Mucosa of rectum (tissue), 2 donors: Measurements from ENCODE around the gene ATP13A2.

Experiments
- H3K27ac ChIP-seq, 2 donors: one replicate each; pipeline ENCODE4 v1.7.0; 2013; ENCODE audit warnings: inconsistent platforms in 2 of 2, low read depth in 2 of 2, low read length in 2 of 2
- H3K27me3 ChIP-seq, 2 donors: one replicate each; pipeline ENCODE4 v1.7.0; 2013; ENCODE audit warnings: low read length in 2 of 2; ENCODE audit not compliant: control insufficient read depth in 2 of 2, insufficient read depth in 2 of 2
- H3K36me3 ChIP-seq, 2 donors: one replicate each; pipeline ENCODE4 v1.7.0; 2013; ENCODE audit warnings: low read length in 2 of 2; ENCODE audit not compliant: control insufficient read depth in 2 of 2, insufficient read depth in 2 of 2
- H3K4me1 ChIP-seq, 2 donors: one replicate each; pipeline ENCODE4 v1.7.0; 2013; ENCODE audit warnings: low read length in 2 of 2, mild to moderate bottlenecking in 1 of 2; ENCODE audit not compliant: control insufficient read depth in 2 of 2, insufficient read depth in 2 of 2
- H3K4me3 ChIP-seq, 2 donors: one replicate each; pipeline ENCODE4 v1.7.0; 2013; ENCODE audit warnings: low read length in 2 of 2
- H3K9ac ChIP-seq, 2 donors: one replicate each; pipeline ENCODE4 v1.7.0; 2013; ENCODE audit warnings: low read length in 2 of 2, low read depth in 1 of 2, mild to moderate bottlenecking in 1 of 2
- H3K9me3 ChIP-seq, 2 donors: one replicate each; pipeline ENCODE4 v1.7.0; 2013; ENCODE audit warnings: low read length in 2 of 2; ENCODE audit not compliant: control insufficient read depth in 2 of 2
- donor health status: healthy.
- donor health status: Normal muscosa, but diverticular disease.

Gene ATP13A2

DNA sequence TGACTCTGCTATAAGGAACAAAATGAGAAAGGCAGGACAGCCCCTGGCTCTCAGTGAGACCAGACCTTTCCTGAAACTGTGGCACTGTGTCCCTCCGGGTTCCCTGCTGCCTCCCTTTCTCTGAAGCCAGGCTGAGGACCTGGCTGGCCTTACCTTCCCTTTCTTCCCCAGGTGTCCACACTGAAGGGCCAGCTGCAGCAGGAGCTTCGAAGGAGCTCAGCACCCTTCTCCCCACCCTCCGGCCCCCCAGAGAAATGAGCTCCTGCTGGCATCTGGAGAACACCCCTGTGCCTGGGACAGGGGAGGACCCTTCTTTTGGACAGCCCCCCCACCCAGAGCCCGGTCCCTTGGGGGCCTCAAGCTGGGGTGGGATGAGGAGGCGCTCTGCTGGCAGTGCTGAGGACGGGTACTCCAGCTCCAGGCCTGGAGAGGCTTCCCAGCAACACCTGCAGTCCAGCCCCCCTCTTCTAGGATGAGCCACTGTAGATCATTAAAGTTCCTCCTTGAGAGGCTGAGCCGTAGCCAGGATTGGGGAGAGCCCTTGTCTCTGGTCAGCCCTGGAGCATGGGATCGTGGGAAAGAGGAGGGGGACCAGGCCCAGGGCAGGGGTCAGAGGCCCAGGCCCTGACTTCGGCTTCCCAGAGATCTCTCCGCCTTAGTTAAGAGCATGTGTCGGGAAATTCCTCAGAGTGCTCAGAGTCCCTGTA, 39.4 kb downstream of the ATP13A2 start:
- H3K27ac ChIP-seq, result no peak overlapping the region
- H3K27me3 ChIP-seq, result no peaks in the 10 kb centered on the region
- H3K9ac ChIP-seq, result no peak overlapping the region
- no peak overlapping the region for H3K4me3 ChIP-seq
- no peaks in the 10 kb centered on the region for H3K9me3 ChIP-seq
- no peaks in the 10 kb centered on the region for H3K4me1 ChIP-seq
- no peaks in the 10 kb centered on the region for H3K36me3 ChIP-seq

DNA sequence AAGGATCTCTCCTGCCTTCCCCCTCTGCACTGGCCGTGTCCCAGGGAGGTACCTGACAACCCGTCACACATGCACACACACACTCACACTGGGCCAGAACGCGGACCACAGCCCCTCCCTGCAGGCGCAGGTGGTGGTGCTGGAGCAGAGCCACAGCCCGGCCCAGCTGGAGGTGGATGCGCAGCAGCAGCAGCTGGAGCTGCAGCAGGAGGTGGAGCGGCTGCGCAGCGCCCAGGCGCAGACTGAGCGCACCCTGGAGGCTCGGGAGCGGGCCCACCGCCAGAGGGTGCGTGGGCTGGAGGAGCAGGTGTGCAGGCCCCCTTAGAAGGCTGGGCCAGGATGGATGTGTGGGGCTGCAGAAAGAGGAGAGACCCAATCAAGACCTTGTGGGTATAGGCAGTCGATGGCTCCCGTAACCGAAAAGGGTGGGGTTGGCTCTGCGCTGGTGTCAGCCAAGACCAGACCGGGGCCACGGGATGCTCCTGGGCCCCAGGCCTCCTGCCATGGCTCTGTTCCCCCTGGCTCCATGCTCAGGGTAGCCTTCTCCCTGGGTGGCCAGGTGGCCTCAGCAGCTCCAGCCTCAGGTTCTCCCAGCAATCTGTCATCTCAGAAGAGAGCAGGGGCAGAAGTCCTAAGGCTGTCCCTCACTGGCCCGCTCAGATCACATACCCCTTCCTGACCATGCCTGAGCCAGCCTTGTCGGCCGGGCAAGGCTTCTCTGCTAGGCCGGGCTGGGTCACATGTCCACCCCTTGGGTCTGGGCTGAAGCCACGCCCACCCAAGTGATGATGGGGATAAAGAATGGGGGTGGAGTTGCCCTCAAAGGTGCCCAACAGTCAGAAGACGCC, 40.2 kb downstream of the ATP13A2 start:
- Histone ChIP-seq H3K27ac (no peak overlapping the region), H3K9me3 (no peaks in the 10 kb centered on the region), H3K27me3 (no peaks in the 10 kb centered on the region), H3K4me3 (no peak overlapping the region), H3K4me1 (no peaks in the 10 kb centered on the region), H3K36me3 (no peaks in the 10 kb centered on the region), H3K9ac (no peak overlapping the region)

DNA sequence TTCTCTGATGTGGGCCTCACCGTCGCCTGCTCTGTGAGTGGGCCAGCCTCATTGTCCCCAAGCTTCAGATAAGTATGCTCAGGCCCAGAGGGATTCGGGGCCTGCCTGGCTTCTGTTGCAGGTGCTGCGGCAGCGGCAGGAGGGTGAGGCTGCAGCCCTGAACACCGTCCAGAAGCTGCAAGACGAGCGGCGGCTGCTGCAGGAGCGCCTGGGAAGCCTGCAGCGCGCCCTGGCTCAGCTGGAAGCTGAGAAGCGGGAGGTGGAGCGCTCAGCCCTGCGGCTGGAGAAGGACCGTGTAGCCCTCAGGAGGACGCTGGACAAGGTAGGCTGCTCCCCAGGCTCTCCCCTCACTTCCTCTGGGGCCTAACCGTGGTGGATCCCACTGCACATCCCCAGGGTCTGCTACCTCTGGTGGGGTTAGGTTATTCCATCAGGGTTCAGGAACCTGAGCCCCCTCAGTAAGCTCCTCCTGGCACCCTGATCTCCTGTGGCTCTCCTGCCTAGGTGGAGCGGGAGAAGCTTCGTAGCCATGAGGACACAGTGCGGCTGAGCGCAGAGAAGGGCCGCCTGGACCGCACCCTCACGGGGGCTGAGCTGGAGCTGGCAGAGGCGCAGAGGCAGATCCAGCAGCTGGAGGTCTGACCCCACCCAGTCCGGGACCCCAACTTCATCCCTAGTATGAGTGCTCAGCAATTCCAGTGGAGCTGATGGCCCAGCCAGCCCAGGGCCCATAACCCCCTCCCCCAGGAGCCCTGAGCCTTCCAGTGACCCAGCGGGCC, 41.4 kb downstream of the ATP13A2 start:
- H3K9ac ChIP-seq, result no peak overlapping the region
- no peak overlapping the region for H3K27ac ChIP-seq
- H3K36me3 ChIP-seq, result no peaks in the 10 kb centered on the region
- no peaks in the 10 kb centered on the region for H3K9me3 ChIP-seq
- H3K4me1 ChIP-seq, result no peaks in the 10 kb centered on the region
- H3K4me3 ChIP-seq, result no peak overlapping the region
- no peaks in the 10 kb centered on the region for H3K27me3 ChIP-seq

DNA sequence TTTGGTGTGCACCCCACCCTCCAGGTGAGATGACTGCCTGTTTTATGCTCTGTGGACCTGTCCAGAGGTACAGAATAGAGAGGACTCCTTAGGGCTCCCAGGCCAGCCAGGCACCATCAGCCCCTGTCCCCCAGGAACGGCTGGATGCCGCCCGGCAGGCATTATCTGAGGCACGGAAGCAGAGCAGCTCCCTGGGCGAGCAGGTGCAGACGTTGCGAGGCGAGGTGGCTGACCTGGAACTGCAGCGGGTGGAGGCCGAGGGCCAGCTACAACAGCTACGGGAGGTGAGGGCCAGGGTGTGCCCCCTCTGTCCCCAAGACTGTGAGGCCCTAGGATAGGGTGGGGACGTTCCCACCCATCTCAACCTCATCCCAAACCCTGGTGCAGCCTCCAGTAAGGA, 42.1 kb downstream of the ATP13A2 start:
- no peak overlapping the region for H3K27ac ChIP-seq
- no peaks in the 10 kb centered on the region for H3K9me3 ChIP-seq
- H3K4me1 ChIP-seq, result no peaks in the 10 kb centered on the region
- no peaks in the 10 kb centered on the region for H3K36me3 ChIP-seq
- H3K4me3 ChIP-seq, result no peak overlapping the region
- H3K27me3 ChIP-seq, result no peaks in the 10 kb centered on the region
- H3K9ac ChIP-seq, result no peak overlapping the region

DNA sequence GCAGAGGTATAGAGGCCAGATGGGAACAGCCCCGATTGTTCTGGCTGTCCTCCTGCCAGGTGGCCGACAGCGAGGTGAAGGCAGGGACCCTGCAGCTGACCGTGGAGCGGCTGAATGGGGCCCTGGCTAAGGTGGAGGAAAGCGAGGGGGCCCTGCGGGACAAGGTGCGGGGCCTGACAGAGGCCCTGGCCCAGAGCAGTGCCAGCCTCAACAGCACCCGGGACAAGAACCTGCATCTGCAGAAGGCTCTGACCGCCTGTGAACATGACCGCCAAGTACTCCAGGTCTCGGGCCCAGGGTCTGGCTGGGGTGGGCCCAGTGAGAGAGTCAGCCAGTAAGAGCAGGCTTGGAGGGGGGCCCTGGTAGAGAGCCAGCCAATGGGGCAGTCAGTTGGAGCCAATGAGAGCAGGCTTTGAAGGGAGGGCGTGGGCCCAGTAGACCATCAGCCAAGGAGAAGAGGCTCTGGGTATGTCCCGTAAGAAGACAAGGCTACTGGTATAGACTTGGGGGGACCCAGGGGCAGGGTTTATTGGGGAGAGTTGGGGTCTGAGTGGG, 42.6 kb downstream of the ATP13A2 start:
- Histone ChIP-seq H3K9me3 (no peaks in the 10 kb centered on the region), H3K9ac (no peak overlapping the region), H3K27me3 (no peaks in the 10 kb centered on the region), H3K27ac (no peak overlapping the region), H3K36me3 (no peaks in the 10 kb centered on the region), H3K4me3 (no peak overlapping the region), H3K4me1 (no peaks in the 10 kb centered on the region)

DNA sequence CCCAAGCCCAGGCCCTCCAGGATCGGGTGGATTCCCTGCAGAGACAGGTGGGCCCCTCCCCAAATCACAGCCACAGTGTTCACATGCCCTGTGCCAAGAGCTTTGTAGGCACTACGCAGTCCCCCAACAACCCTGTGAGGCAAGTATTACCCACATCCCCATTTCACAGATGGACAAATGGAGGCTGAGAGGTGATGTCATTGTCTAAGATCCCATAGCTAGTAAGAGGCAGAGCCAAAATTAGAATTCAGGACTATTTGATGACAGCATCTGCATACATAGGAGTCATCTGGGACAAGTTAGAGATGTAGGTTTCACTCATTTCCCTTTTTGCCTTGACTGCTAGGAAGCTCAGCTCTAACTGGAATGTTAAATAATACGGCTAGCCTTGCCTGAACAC, 43.4 kb downstream of the ATP13A2 start:
- Histone ChIP-seq H3K4me1 (no peaks in the 10 kb centered on the region), H3K9ac (no peak overlapping the region), H3K27ac (no peak overlapping the region), H3K4me3 (no peak overlapping the region), H3K36me3 (no peaks in the 10 kb centered on the region), H3K9me3 (no peaks in the 10 kb centered on the region), H3K27me3 (no peaks in the 10 kb centered on the region)

DNA sequence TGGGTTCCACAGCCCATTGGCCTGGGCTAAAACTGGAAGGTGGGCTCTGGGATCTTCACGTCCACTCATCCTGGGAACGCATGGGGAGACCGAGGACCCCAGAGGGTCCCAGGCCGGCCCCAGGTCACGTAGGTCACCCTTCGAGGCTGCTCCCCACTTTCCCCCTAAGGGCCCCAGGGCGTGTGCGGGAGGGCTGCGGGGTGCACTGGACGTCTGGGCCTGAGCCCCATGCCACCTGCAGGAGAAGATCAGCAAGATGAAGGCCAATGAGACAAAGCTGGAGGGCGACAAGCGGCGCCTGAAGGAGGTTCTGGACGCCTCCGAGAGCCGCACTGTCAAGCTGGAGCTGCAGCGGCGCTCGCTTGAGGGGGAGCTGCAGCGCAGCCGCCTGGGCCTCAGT, 43.8 kb downstream of the ATP13A2 start:
- Histone ChIP-seq H3K9me3 (no peaks in the 10 kb centered on the region), H3K9ac (no peak overlapping the region), H3K4me1 (no peaks in the 10 kb centered on the region), H3K36me3 (no peaks in the 10 kb centered on the region), H3K4me3 (no peak overlapping the region), H3K27ac (no peak overlapping the region), H3K27me3 (no peaks in the 10 kb centered on the region)

DNA sequence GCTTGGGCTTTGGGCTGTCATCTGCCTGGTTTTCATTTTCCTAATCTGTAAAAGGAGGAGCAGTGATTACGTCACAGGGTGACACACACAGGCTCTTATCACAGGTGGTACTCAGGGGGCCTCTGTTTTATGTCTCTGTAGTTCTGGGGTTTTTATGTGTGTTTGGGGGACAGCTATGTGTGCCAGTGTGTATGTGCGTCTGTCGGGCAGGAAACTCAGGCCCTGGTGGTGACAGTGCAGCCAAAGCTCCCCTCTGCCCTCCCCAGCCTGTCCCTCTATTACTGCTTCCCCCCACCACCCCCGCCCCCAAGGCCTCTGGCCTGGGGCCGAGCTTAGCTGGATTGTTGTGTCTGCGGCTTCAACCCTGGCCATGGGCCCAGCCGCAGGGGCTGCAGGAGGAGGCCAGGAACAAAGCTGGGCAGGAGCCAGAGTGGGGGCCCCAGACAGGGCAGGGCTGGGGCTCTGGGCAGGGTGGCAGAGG, 44.6 kb downstream of the ATP13A2 start:
- H3K36me3 ChIP-seq, result no peaks in the 10 kb centered on the region
- H3K4me3 ChIP-seq, result no peak overlapping the region
- no peaks in the 10 kb centered on the region for H3K9me3 ChIP-seq
- no peak overlapping the region for H3K9ac ChIP-seq
- H3K4me1 ChIP-seq, result no peaks in the 10 kb centered on the region
- H3K27ac ChIP-seq, result no peak overlapping the region
- H3K27me3 ChIP-seq, result no peaks in the 10 kb centered on the region

DNA sequence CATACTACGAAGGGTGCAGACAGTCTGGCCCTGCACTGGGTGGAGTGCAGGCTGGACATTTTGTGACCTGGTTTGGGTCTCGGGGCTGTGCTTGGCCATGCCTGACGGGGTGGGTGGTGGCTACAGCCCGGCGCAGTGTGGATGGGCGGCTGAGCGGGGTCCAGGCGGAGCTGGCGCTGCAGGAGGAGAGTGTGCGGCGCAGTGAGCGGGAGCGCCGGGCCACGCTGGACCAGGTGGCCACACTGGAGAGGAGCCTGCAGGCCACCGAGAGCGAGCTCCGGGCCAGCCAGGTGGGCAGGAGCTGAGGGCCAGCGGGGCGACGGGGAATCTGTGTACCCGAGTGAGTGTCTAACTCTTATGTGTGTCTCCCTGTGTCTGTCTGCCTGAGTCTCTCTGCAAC, 45.4 kb downstream of the ATP13A2 start:
- no peak overlapping the region for H3K9ac ChIP-seq
- no peak overlapping the region for H3K27ac ChIP-seq
- H3K9me3 ChIP-seq, result no peaks in the 10 kb centered on the region
- no peak overlapping the region for H3K4me3 ChIP-seq
- no peaks in the 10 kb centered on the region for H3K4me1 ChIP-seq
- H3K36me3 ChIP-seq, result no peaks in the 10 kb centered on the region
- H3K27me3 ChIP-seq, result no peaks in the 10 kb centered on the region
